NOMO-1 treated with DMSO at 0.1 percent for 48 hours (cell line): ENCODE data around the gene ZNF432.

ENCODE experiments used
- DNase-seq: peaks from one replicate; lab custom pipeline; 2025; ENCODE audit not compliant: unreplicated experiment; lab: John Stamatoyannopoulos, UW

The ZNF432 gene

DNA sequence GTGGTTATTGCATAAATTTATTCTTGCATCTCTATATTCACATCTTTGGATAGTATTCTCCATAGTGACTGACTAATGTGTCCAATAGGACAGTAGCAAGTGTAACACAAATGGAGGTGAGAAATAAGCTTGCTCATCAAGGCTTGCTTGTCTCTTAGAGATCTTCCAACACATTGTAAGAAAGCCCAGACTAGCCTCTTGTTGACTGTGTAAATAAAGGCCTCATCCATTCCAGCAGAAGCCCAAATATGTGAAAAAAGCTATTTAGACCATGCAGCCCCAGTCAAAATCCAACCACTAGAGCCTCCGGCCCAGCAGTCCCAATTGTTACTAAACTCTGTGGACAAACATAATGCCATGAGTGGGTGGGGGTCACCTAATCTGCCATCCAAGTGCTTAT, 38.0 kb downstream of the ZNF432 start:
- no peak for DNase-seq

DNA sequence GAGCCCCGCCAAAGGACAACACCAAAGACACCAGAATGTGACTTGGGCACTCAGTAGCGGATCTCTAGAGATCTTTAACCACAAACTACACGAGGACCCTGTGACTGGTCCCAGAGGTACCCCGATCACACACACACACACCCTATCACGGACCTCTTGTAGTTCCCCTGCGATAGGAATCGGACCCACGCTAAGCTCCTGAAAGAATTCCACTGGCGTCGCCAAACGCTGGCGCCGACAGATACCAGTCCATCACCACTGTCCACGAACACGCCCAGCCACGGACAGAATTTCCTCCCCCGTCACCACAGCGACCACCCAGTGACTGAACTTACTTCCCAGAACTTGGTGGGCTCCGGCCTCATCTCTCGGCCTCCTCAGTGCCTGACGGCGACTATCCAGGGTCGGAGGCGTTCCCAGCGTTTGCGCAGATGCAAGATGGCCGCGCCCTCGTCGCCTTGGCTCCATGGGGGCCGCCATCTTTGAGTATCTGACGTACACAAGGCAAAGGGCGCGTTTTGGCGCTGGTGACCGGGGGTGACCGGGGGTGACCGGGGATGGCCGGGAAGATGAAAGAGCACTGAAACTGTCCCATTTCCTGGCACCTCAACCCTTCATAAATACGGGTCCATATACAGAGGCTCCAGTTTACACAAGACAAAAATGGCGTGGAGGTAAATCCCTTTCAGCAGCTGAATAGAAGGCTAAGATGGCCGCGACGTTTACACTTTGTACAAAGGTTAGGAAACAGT, 40.7 kb downstream of the ZNF432 start, which contains the start of gene ZNF615:
ZNF615 (minus strand) TSS at position 406 of the 752 bp plus-strand sequence. CDS start 4,500 bp downstream, outside the sequence.
- peak; percentile 78 for DNase-seq

DNA sequence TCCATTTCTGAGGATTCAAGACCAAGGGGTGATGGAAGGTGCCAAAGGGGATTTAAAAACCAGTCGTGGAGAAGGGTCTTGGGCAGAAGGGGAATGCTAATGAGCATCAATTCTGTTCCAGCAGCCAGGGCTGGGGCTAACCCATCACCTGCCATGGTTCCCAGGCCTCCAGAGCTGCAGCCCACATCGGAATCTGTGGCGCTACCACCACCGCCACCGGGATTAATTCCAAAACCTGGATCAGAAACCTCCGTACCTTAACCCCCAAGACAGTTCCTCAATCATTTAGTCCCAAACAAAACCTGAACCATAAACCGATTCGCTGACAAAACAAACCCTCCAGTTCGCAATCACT, 41.2 kb downstream of the ZNF432 start:
- no peak for DNase-seq

DNA sequence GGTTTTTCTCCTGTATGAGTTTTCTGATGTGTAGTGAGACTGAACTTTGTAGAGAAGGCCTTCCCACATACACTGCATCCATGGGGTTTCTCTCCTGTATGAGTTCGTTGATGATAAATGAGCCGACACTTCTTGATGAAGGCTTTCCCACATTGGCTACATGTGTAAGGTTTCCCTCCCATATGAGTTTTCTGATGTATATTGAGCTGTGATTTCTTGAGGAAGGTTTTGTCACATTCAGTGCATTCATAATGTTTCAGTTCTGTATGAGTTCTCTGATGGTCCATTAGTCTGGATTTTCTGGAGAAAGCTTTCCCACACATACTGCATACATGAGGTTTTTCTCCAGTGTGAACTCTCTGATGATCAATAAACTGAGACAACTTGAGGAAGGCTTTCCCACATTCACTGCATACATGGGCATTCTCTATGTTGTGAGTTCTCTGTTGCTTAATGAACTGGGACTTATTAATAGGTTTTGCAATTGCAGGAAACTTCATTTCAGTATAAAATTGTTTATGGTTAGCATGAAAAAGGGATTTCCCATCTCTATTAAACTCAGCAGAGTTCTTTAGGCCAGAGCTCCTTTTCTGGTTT, 54.5 kb downstream of the ZNF432 start:
- no peak for DNase-seq

DNA sequence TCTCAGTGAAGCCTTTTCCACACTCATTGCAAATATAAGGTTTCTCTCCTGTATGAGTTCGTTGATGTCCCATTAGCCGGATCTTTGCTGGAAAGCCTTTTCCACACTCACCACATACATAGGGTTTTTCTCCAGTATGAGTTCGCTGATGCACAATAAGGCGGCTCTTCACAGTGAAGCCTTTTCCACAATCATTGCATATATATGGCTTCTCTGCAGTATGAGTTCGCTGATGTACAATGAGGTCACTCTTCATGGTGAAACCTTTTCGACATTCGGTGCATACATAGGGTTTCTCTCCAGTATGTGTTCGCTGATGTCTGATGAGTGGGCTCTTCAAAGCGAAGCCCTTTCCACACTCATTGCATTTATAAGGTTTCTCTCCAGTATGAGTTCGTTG, 55.2 kb downstream of the ZNF432 start:
- DNase-seq: no peak

DNA sequence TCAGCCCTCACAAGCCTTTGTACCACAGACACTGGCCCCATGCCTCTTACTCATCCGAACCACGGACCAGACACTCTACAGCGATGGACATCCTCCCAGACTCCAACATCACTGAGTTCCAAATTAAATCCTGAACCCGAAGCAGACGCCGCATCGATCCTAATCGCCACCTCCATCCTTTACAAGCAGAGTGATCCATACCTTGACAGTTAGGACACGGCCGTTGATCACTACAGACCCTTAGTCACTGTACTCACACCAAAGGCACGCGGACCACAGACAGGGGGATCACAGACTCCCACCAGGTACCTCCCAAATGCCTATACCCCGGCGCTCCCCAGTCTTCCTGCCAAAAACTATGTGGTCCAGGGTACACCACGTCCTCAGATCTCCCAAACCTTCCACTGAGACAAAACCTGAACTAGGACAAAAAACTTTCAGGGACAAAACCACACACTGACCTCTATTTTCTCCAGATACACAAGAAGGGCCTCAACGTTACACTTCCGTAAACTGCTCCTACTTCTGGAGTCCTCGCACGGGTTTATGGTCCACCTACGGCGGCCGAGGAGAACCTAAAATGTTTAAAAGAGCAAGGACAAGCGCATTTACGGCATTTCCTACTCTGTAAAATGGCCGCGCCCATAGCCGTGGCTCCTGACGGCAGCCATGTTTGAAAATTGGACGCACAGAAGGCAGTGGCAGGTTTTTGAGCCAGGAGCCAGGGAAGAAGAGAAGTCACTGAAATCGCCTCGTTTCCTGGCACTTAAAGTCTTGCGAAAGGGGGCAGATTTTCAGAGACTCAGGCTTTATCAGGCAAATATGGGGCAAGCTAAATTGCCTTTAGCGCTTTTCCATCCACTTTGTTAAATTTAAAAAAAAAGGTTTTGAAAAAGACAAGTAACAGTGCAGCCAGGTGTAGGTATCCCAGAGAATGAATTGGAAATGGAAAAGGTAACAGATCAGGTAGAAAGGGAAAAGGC, 62.0 kb downstream of the ZNF432 start, which contains the start of gene ZNF350:
ZNF350 (minus strand) TSS at position 532 of the 983 bp plus-strand sequence. CDS start 12,480 bp downstream, outside the sequence.
- peak; percentile 97 for DNase-seq

DNA sequence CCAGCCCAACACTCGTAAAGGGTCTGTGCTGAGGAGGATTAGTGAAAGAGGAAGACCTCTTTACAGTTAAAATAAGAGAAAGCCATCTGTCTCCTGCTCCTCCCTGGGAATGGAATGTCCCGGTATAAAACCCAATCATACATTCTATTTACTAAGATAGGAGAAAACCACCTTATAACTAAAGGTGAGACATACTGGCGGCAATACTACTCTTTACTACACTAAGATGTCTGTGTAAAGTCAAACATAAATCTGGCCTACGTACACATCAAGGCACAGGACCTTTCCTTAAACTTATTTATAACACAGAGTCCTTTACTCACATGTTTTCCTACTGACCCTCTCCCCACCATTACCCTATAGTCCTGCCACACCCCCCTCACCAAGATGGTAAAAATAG, 65.3 kb downstream of the ZNF432 start:
- DNase-seq: no peak
